ENCODE measurements around the gene TEX50. TPM values are rescaled to one million over a fixed set of nuclear protein-coding genes. Genes with fewer than 3 reads are reported as not detected.
A peak's percentile ranks its signal among the peaks of the same experiment; 100 is the strongest.

The TEX50 gene
- total RNA-seq, 1 experiment from 2014 or later = not detected

GRCh38 chr1:173646656-173647055, 11.5 kb downstream of the TEX50 start:
- Histone ChIP-seq H3K79me2 (ENCODE audit: low read length) (no peaks in the 10 kb centered on the region), H3K4me2 (ENCODE audit: low read length) (no peak overlapping the region), H3K27me3 (ENCODE audit: low read length) (no peaks in the 10 kb centered on the region), H3K4me1 (ENCODE audit: insufficient read depth, low read length) (peaks cover 24% of the 10 kb centered on the region), H3F3A (ENCODE audit: low read length, unreplicated experiment) (no peaks in the 10 kb centered on the region), H2AFZ (ENCODE audit: low read length) (peak overlapping the region; percentile 7), H3K9ac (ENCODE audit: low read length) (no peak overlapping the region), H3K4me3 (ENCODE audit: low read length) (no peak overlapping the region), H3K9me3 (ENCODE audit: low read length) (no peaks in the 10 kb centered on the region), H3K36me3 (ENCODE audit: low read depth, low read length) (no peaks in the 10 kb centered on the region), H3K27ac (ENCODE audit: low read length) (no peak overlapping the region), H4K20me1 (ENCODE audit: low read length) (no peaks in the 10 kb centered on the region), H3K9me2 (replicated peaks; ENCODE audit: low read length) (no peaks in the 10 kb centered on the region)
- no TSS peak for BruUV-seq (replicated peaks)
- intact Hi-C loops (cut with micrococcal nuclease) = loop anchor here (5.0 kb wide), 2 partner anchors 54 to 214 kb away; no protein-coding TSS in a partner anchor
- ATAC-seq (peak; percentile 39), DNase-seq (peak; percentile 64)
- no peak for TF ChIP-seq EZH2 (IDR thresholded peaks at IDR 0.05; ENCODE audit: low read length, unreplicated experiment)
- no peak for TF ChIP-seq EZH2phosphoT487 (IDR thresholded peaks at IDR 0.05; ENCODE audit: borderline replicate concordance, low read length)
- no peak for TF ChIP-seq CTCF (conservative IDR thresholded peaks at IDR 0.05; ENCODE audit: low read depth, low read length)
- CTCF ChIA-PET = interaction anchor here (0.6 kb wide), 3 partner anchors 42 to 423 kb away, joined by 3 to 4 read pairs (median 3); partner anchors contain the start of gene DARS2
- POLR2A ChIA-PET (ENCODE audit: unreplicated experiment) = no interaction called here

GRCh38 chr1:173648880-173649605, 13.9 kb downstream of the TEX50 start:
- H3K4me1 ChIP-seq (ENCODE audit: insufficient read depth, low read length) = peaks cover 24% of the 10 kb centered on the region
- no peaks in the 10 kb centered on the region for H3K9me3 ChIP-seq (ENCODE audit: low read length)
- no peaks in the 10 kb centered on the region for H3K36me3 ChIP-seq (ENCODE audit: low read depth, low read length)
- no peaks in the 10 kb centered on the region for H3K9me2 ChIP-seq (replicated peaks; ENCODE audit: low read length)
- ATAC-seq (peak; percentile 97), DNase-seq (peak; percentile 97)
- peak overlapping the region; percentile 3 for H3K27ac ChIP-seq (ENCODE audit: low read length)
- ChIA-PET POLR2A (ENCODE audit: unreplicated experiment) (interaction anchor here (0.6 kb wide), 2 partner anchors 138 to 172 kb away, joined by 4 to 5 read pairs; partner anchors contain the start of gene PRDX6), CTCF (no interaction called here)
- no peaks in the 10 kb centered on the region for H3K27me3 ChIP-seq (ENCODE audit: low read length)
- H3K4me3 ChIP-seq (ENCODE audit: low read length) = no peak overlapping the region
- no peaks in the 10 kb centered on the region for H3K79me2 ChIP-seq (ENCODE audit: low read length)
- intact Hi-C loops (cut with micrococcal nuclease) = loop anchor here (1.0 to 5.0 kb wide), 5 partner anchors 57 to 217 kb away; partner anchors contain the start of gene KLHL20
- H3K4me2 ChIP-seq (ENCODE audit: low read length) = peak overlapping the region; percentile 30
- H3F3A ChIP-seq (ENCODE audit: low read length, unreplicated experiment) = no peaks in the 10 kb centered on the region
- BruUV-seq (replicated peaks) = no TSS peak
- TF ChIP-seq EZH2 (IDR thresholded peaks at IDR 0.05; ENCODE audit: low read length, unreplicated experiment) = no peak
- TF ChIP-seq EZH2phosphoT487 (IDR thresholded peaks at IDR 0.05; ENCODE audit: borderline replicate concordance, low read length) = no peak
- TF ChIP-seq CTCF (conservative IDR thresholded peaks at IDR 0.05; ENCODE audit: low read depth, low read length) = no peak
- no peak overlapping the region for H3K9ac ChIP-seq (ENCODE audit: low read length)
- H2AFZ ChIP-seq (ENCODE audit: low read length) = no peak overlapping the region
- H4K20me1 ChIP-seq (ENCODE audit: low read length) = no peaks in the 10 kb centered on the region

GRCh38 chr1:173660306-173660705, 25.2 kb downstream of the TEX50 start:
- H3K27me3 ChIP-seq (ENCODE audit: low read length) = no peaks in the 10 kb centered on the region
- H3K27ac ChIP-seq (ENCODE audit: low read length) = no peak overlapping the region
- no peak for ATAC-seq
- no peak overlapping the region for H2AFZ ChIP-seq (ENCODE audit: low read length)
- no peaks in the 10 kb centered on the region for H3F3A ChIP-seq (ENCODE audit: low read length, unreplicated experiment)
- POLR2A ChIA-PET (ENCODE audit: unreplicated experiment) = no interaction called here
- H3K79me2 ChIP-seq (ENCODE audit: low read length) = no peaks in the 10 kb centered on the region
- BruUV-seq (replicated peaks) = no TSS peak
- no peaks in the 10 kb centered on the region for H3K9me2 ChIP-seq (replicated peaks; ENCODE audit: low read length)
- DNase-seq = no peak
- no peak overlapping the region for H3K4me3 ChIP-seq (ENCODE audit: low read length)
- no peak overlapping the region for H3K9ac ChIP-seq (ENCODE audit: low read length)
- H4K20me1 ChIP-seq (ENCODE audit: low read length) = no peaks in the 10 kb centered on the region
- CTCF ChIA-PET = interaction anchor here (1.0 kb wide), 1 partner anchor 153 kb away, joined by 5 read pairs; no protein-coding TSS in a partner anchor
- TF ChIP-seq CTCF (conservative IDR thresholded peaks at IDR 0.05; ENCODE audit: low read depth, low read length) = no peak
- no peak for TF ChIP-seq EZH2 (IDR thresholded peaks at IDR 0.05; ENCODE audit: low read length, unreplicated experiment)
- no peak for TF ChIP-seq EZH2phosphoT487 (IDR thresholded peaks at IDR 0.05; ENCODE audit: borderline replicate concordance, low read length)
- H3K4me1 ChIP-seq (ENCODE audit: insufficient read depth, low read length) = no peaks in the 10 kb centered on the region
- intact Hi-C loops (cut with micrococcal nuclease) = no loop called here
- H3K36me3 ChIP-seq (ENCODE audit: low read depth, low read length) = no peaks in the 10 kb centered on the region
- H3K9me3 ChIP-seq (ENCODE audit: low read length) = no peaks in the 10 kb centered on the region
- no peak overlapping the region for H3K4me2 ChIP-seq (ENCODE audit: low read length)
